RPMI7951 (cell line): ENCODE measurements around the gene CFAP46. TPM values are rescaled to one million over a fixed set of nuclear protein-coding genes. Genes with fewer than 3 reads are reported as not detected.
"Not testable (repeated sequence)": the region's sequence is repeated elsewhere in the genome, so short reads cannot be mapped to it uniquely, and the experiment has no call there.

Source experiments
- DNase-seq: peaks from one replicate; pipeline ENCODE4 v3.0.0-alpha.2; 2012; ENCODE audit warnings: low read depth
- total RNA-seq: library from RNA; depleted of rRNA; stranded (reverse); fragments of >200 nt; shearing (Covaris generic); gene quantifications from 2 replicates; pipeline ENCODE4 v1.2.3, GENCODE V29; 2014

The CFAP46 gene
- total RNA-seq, 1 experiment from 2014 or later: not detected

GRCh38 chr10:132914732-132915131 is 27.6 kb downstream of the CFAP46 start:
- no peak for DNase-seq

GRCh38 chr10:132913559-132914115 is 28.7 kb downstream of the CFAP46 start:
- no peak for DNase-seq

DNA sequence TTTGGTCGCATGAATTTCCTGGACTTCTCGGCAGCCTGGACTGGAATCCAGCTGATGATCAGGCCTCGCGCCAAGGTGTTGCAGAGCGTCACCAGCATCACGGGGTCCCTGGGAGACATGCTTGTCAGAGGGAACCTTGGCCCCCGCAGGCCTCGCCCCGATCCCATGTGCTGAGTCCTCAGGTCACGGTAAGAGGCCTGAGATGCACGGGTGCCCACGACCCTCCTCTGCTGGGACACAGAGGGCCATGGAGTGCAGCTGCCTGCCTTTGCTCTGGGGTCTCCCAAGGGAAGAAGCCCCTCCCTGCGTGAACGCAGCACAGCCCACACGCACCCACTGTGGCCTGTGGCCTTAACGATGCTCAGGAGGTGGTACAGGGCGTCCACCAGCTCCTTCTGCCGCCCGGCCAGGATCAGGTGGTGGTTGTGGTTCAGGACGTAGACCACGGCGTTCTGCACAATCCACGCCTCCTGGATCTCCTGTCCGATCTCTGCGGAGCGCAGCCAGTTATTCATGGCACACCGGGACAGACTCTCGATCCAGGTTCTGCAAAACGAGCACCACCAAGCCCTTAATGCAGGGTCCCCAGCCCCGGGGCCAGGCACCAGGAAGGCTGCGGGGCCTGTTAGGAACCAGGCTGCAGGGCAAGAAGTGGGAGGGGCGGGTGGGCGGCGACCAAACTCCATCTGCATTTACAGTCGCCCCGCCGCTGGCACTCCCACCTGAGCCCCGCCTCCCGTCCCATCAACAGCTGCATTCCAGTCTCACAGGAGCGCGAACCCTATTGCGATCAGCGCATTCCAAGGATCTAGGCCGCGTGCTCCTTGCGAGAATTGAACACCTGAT is 29.4 kb downstream of the CFAP46 start:
- no peak for DNase-seq

GRCh38 chr10:132912225-132912712 is 30.1 kb downstream of the CFAP46 start:
- DNase-seq: no peak

- no peak for DNase-seq
Measured at GRCh38 chr10:132911786-132912097, 30.6 kb downstream of the CFAP46 start.

DNA sequence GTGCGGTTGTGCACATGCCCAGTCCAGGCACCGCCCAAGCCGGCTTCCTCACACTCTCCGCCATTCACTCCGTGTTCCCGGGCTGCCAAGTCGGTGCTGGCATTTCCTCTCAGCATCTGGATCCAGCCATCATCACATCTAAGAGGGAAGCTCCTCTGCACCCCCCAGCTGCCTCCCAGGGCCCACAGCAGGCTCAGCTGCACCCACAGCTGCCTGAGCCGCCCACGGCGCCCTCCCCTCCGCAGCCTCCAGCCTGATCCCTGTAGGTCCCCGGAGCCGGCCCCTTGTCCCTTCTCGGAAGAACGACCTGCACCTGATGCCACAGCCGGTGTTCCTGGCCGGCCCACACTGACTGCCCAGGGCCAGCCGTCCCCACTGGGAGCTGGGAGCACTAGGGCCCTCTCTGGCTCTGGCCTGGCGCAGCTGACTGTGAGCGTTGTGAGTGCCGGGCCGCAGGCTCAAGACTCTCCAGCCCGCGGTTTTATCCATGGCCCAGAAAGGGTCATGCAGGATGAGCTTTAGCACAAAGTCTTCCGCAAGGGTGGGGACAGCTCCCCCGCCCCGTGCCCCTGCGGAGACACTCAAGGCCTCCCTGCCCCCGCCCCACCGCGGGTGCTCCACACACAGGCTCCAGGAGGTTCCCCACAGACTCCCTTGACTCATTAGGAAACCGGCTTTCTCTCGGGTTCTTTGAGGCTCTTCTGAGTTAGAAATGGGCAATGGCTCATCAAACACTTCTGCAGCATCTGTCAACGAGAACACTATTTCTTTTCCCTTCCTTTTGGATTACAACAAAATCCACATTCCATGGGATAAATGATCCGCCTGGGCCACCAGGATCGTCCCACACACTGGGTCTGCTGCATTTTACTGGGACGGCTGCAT is 31.2 kb downstream of the CFAP46 start:
- DNase-seq: no peak

DNA sequence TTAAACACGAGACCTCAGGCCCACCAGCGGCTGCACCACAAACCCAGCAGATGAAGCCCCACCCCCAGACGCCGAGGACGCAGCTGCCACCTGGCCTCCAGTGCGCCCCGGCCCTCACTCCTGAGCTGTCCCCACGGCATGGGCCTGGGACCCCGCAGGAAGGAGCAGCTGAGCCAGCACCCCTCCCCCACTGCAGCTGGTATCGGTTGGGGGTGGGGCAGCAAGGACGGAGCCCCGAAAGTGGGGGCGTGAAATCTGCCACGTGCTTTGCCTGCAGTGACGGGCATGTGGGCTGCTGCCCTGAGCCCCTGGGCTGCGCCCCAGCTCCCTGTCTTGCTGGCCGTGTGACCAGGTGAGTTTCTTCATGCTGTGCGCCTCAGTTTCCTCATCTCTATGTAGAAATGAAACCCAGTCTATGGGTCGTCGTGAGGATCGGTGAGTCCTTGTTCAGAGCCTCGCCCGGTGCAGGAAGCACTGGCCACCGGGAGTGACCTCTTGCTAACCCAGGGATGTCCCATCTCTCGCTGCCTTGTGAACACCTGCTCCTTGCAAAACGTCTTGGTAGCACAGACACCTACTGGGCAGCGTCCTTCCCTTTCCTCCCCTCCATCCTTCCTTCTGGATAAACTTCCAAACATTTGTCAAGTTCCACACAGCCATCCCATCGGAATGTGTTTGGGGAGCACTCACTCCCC is 32.0 kb downstream of the CFAP46 start:
- no peak for DNase-seq

GRCh38 chr10:132909491-132910071 is 32.8 kb downstream of the CFAP46 start:
- no peak for DNase-seq

DNA sequence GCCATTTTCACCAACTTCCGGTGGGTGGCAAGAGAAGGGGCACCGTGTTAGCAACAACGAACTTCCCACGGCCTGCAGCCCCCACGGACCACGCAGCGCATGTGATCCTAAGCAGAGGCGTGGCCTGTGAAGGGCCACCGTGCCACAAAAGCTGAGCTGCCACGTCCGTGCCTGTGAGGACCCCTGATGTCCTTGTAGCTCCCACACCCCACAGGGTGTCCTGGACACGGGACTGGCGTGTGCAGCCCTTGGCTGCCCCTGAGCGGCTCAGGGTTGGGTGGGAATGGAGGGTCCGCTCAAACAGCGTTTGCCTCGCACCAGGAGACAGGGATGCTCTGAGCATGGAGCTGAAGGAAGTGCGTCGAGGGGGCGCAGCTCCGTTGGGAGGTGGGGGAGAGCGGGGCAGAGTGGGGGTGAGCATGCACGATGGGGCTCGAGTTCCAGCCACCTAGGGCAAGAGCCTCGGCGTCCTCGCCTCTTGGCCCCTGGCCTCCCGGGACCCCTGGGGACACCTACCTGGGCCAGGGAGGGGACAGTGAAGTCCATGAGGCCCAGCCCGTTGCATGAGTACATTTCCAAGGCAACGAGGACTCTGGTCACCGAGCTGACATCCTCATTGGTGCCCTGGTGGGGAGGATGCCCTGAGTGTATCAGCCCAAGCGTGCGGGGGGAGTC is 33.6 kb downstream of the CFAP46 start:
- no peak for DNase-seq

GRCh38 chr10:132907821-132908620 is 34.3 kb downstream of the CFAP46 start:
- no peak for DNase-seq

- DNase-seq: no peak
Measured at GRCh38 chr10:132906836-132907235, 35.5 kb downstream of the CFAP46 start.

GRCh38 chr10:132906106-132906505 is 36.3 kb downstream of the CFAP46 start:
- DNase-seq: no peak

DNA sequence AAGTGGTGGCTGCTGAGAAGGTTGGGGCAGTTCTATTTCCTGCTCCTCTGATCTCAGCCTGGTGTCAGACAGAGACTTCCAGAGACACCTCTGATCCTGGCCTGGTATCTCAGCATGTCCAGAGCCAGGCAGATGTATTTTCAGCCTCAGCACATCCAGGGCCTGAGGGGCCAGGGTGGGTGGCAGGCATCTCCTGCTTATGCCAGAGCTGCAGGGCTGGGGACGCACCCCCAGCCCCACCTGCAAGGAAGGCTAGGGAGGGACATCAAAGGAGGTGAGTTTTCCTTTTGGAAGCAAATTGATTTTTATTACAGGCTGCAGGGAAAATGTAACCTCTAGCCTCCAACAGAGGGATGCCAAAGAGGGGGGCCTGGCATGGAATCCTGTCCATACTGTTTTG is 36.7 kb downstream of the CFAP46 start:
- DNase-seq: no peak

DNA sequence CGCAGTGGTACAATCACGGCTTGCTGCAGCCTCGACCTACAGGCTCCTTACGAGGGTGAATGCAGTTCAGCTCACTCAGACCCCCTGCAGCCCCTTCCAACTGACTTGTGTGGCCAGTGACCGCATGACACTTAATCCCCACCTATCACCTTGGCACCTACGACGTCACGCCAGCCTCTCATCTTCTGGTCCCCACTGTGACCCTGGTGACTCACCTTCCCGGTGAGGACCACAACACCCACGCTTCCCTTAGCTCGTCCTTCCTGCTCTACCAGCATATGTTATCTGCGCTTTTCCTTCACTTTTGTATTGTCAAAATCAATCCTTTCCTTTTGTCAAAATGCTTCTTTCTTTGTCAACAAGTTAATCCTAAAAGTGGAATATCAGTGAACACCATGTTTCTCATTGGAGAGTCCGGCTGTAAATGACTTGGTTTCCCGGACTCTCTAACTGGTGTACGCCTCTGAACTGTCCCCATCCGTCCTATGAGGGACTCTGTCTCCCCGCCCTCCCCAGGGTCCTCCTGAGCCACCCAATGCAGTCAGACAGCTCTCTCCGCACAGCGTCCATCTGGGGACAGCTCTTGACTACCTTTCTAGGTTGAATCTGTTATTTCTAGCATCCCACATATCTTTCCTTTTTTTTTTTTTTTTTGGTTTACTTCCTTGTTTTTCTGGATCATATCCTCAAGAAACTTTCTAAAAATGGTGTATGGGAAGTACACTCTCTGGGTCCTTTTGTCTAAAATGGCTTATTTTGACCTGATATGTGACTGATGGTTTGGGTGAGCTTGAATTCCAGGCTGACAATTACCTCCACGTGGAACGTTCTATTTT is 37.3 kb downstream of the CFAP46 start:
- no peak for DNase-seq

- peak; percentile 26 for DNase-seq
Measured at GRCh38 chr10:132904181-132904813, 38.1 kb downstream of the CFAP46 start.

DNA sequence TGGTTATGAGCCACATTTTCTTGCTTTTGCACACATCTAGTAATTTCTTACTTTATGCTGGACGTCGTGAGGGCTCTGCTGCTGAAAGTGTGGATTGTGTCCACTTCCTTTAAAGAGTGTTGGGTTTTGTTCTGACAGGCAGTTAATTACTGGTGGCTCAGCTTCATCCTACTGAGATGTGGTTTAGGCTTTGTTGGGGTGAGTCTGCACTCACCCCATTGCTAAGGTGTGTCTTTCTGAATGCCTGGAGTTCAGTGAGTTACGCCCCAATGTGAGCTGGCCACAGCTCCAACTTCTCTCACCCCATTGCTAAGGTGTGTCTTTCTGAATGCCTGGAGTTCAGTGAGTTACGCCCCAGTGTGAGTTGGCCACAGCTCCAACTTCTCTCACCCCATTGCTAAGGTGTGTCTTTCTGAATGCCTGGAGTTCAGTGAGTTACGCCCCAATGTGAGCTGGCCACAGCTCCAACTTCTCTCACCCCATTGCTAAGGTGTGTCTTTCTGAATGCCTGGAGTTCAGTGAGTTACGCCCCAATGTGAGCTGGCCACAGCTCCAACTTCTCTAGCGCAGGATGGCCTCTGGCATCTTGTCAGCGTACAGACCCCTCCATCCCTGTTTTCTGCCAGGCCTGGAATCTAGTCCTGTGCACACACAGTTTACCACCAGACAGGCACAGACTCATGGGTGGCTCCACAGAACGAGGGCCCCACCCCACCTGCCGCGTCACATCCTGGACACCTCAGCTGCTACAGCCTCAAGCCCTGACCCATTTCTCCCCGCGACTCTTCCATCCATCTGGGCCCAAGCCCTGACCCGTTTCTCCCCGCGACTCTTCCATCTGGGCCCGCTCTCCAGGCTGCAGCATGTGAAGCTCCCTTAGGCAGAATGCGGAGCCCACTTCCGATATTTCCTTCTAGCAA is 39.5 kb downstream of the CFAP46 start:
- DNase-seq: not testable (repeated sequence)

- DNase-seq: no peak
Measured at GRCh38 chr10:132901351-132901750, 41.0 kb downstream of the CFAP46 start.
